Hepatocyte (in vitro differentiated cells): ENCODE results near the gene DNAH11. TPM values are rescaled to one million over a fixed set of nuclear protein-coding genes. Genes with fewer than 3 reads are reported as not detected.

Source experiments
- DNase-seq: peaks from one replicate; pipeline ENCODE4 v3.0.0-alpha.2; 2016; ENCODE audit warnings: low spot score
- H2AFZ ChIP-seq: fragments of 200-600 bp; sonication (generic); 2 replicates; pipeline ENCODE4 v1.6.0; 2016; ENCODE audit warnings: antibody characterized with exemption, mild to moderate bottlenecking
- H3K27ac ChIP-seq: fragments of 200-600 bp; sonication (generic); 2 replicates; pipeline ENCODE4 v1.5.1; 2016; ENCODE audit warnings: mild to moderate bottlenecking
- H3K27me3 ChIP-seq: fragments of 200-600 bp; sonication (generic); 2 replicates; pipeline ENCODE4 v1.6.1; 2016
- H3K36me3 ChIP-seq: fragments of 200-600 bp; sonication (generic); replicated peaks from 2 replicates; pipeline ENCODE4 v1.5.1; 2016; ENCODE audit warnings: low read depth; ENCODE audit not compliant: insufficient read depth
- H3K4me1 ChIP-seq: fragments of 200-600 bp; sonication (generic); 2 replicates; pipeline ENCODE4 v1.5.1; 2016; ENCODE audit warnings: mild to moderate bottlenecking, moderate library complexity; ENCODE audit not compliant: insufficient read depth
- H3K4me2 ChIP-seq: fragments of 200-600 bp; sonication (generic); 2 replicates; pipeline ENCODE4 v1.6.0; 2016
- H3K4me3 ChIP-seq: fragments of 200-600 bp; sonication (generic); 2 replicates; pipeline ENCODE4 v1.5.1; 2016; ENCODE audit warnings: mild to moderate bottlenecking
- H3K79me2 ChIP-seq: fragments of 200-600 bp; sonication (generic); 2 replicates; pipeline ENCODE4 v1.6.0; 2017; ENCODE audit warnings: mild to moderate bottlenecking
- H3K9me2 ChIP-seq: fragments of 200-600 bp; sonication (generic); replicated peaks from 2 replicates; pipeline ENCODE4 v1.6.0; 2017; ENCODE audit warnings: mild to moderate bottlenecking; ENCODE audit not compliant: insufficient read depth
- H3K9me3 ChIP-seq: fragments of 200-600 bp; sonication (generic); 2 replicates; pipeline ENCODE4 v1.5.1; 2016; ENCODE audit warnings: low read depth, mild to moderate bottlenecking
- H4K20me1 ChIP-seq: fragments of 200-600 bp; sonication (generic); 2 replicates; pipeline ENCODE4 v1.6.0; 2016; ENCODE audit warnings: mild to moderate bottlenecking; ENCODE audit not compliant: insufficient read depth, poor library complexity, severe bottlenecking
- CTCF ChIP-seq: fragments of 200-600 bp; sonication (generic); IDR thresholded peaks from 2 replicates; pipeline ENCODE4 v1.5.1; 2016; ENCODE audit warnings: antibody characterized with exemption, mild to moderate bottlenecking; ENCODE audit not compliant: poor library complexity
- EZH2 ChIP-seq: fragments of 200-600 bp; sonication (generic); IDR thresholded peaks from 2 replicates; pipeline ENCODE4 v1.6.1; 2016; ENCODE audit warnings: antibody characterized with exemption, mild to moderate bottlenecking, borderline replicate concordance
- EZH2phosphoT487 ChIP-seq: fragments of 200-600 bp; sonication (generic); IDR thresholded peaks from one replicate; pipeline ENCODE4 v1.6.1; 2018; ENCODE audit warnings: antibody characterized with exemption, mild to moderate bottlenecking, low read depth, moderate library complexity; ENCODE audit not compliant: unreplicated experiment, severe bottlenecking
- WGBS: methylation state at CpG from one replicate; pipeline ENCODE4 v1.1.6; 2016; ENCODE audit warnings: low lambda C conversion rate; ENCODE audit errors: missing lambda C conversion rate; 5-methylcytosine and 5-hydroxymethylcytosine counted together
- polyA plus RNA-seq: library from polyadenylated mRNA; unstranded; fragments of >200 nt; fragmentation: Nextera tagmentation; extraction: Ambion mirVana; gene quantifications from 2 replicates; pipeline ENCODE4 v1.2.1, GENCODE V29; 2016
- total RNA-seq: library from RNA; depleted of rRNA; stranded (reverse); fragments of >200 nt; gene quantifications from 2 replicates; pipeline ENCODE4 v1.2.3, GENCODE V29; 2014

Gene DNAH11
- total and polyA plus RNA-seq, 2 experiments from 2014 or later: 0.43 to 1.3 TPM

- no peaks in the 10 kb centered on the region for H3K36me3 ChIP-seq
- peaks cover 6% of the 10 kb centered on the region for H3K4me1 ChIP-seq
- H3K79me2 ChIP-seq: no peaks in the 10 kb centered on the region
- H3K9me2 ChIP-seq: no peaks in the 10 kb centered on the region
- 76% methylated on average over 4 of the region's 4 CpGs for WGBS
- peaks cover 3% of the 10 kb centered on the region for H3K27me3 ChIP-seq
- no peak overlapping the region for H3K4me2 ChIP-seq
- H2AFZ ChIP-seq: no peak overlapping the region
- no peak overlapping the region for H3K27ac ChIP-seq
- DNase-seq: no peak
- TF ChIP-seq EZH2: no peak
- TF ChIP-seq EZH2phosphoT487: no peak
- TF ChIP-seq CTCF: no peak
- no peaks in the 10 kb centered on the region for H4K20me1 ChIP-seq
- no peaks in the 10 kb centered on the region for H3K9me3 ChIP-seq
- H3K4me3 ChIP-seq: no peak overlapping the region
These were observed 396.5 kb downstream of the DNAH11 start for GRCh38 chr7:21939136-21939857.

- Histone ChIP-seq H3K9me3 (no peaks in the 10 kb centered on the region), H3K9me2 (no peaks in the 10 kb centered on the region), H3K4me2 (no peak overlapping the region), H3K79me2 (no peaks in the 10 kb centered on the region), H4K20me1 (no peaks in the 10 kb centered on the region), H3K4me1 (peaks cover 6% of the 10 kb centered on the region), H3K4me3 (no peak overlapping the region), H2AFZ (no peak overlapping the region), H3K36me3 (no peaks in the 10 kb centered on the region), H3K27me3 (peaks cover 3% of the 10 kb centered on the region), H3K27ac (no peak overlapping the region)
- WGBS: 91% methylated on average over 3 of the region's 3 CpGs
- no peak for TF ChIP-seq EZH2phosphoT487
- TF ChIP-seq EZH2: no peak
- no peak for TF ChIP-seq CTCF
- DNase-seq: no peak
These were observed 397.1 kb downstream of the DNAH11 start for GRCh38 chr7:21939858-21940372.

GRCh38 chr7:21941611-21942141 lies 398.8 kb downstream of the DNAH11 start:
- Histone ChIP-seq H3K27ac (no peak overlapping the region), H2AFZ (no peak overlapping the region), H3K9me3 (no peaks in the 10 kb centered on the region), H3K4me2 (no peak overlapping the region), H3K4me3 (no peak overlapping the region), H3K36me3 (no peaks in the 10 kb centered on the region), H3K9me2 (no peaks in the 10 kb centered on the region), H3K4me1 (peaks cover 6% of the 10 kb centered on the region), H3K27me3 (peaks cover 9% of the 10 kb centered on the region), H3K79me2 (no peaks in the 10 kb centered on the region), H4K20me1 (no peaks in the 10 kb centered on the region)
- peak; percentile 40 for DNase-seq
- WGBS: 36% methylated on average over 3 of the region's 3 CpGs
- TF ChIP-seq EZH2phosphoT487: peak; percentile 30
- TF ChIP-seq EZH2: no peak

- Histone ChIP-seq H3K36me3 (no peaks in the 10 kb centered on the region), H3K4me1 (peaks cover 6% of the 10 kb centered on the region), H3K27ac (no peak overlapping the region), H3K4me2 (no peak overlapping the region), H4K20me1 (no peaks in the 10 kb centered on the region), H3K27me3 (peaks cover 21% of the 10 kb centered on the region), H3K9me3 (no peaks in the 10 kb centered on the region), H3K4me3 (no peak overlapping the region), H3K9me2 (no peaks in the 10 kb centered on the region), H2AFZ (no peak overlapping the region), H3K79me2 (no peaks in the 10 kb centered on the region)
- TF ChIP-seq EZH2 (no peak), CTCF (no peak), EZH2phosphoT487 (no peak)
- 60% methylated on average over 6 of the region's 6 CpGs for WGBS
- no peak for DNase-seq
These were observed 400.1 kb downstream of the DNAH11 start for GRCh38 chr7:21942955-21943354.
